ENCODE data around the gene PPP1R15B. TPM values are rescaled to one million over a fixed set of nuclear protein-coding genes. Genes with fewer than 3 reads are reported as not detected.
A peak's percentile ranks its signal among the peaks of the same experiment; 100 is the strongest.

PPP1R15B gene
- total RNA-seq, 1 donor from 2014 or later: 23.4 TPM

- H3K36me3 ChIP-seq (ENCODE audit: control insufficient read depth, insufficient read depth, low read length): peaks cover 10% of the 10 kb centered on the region
- H3K4me3 ChIP-seq (ENCODE audit: low read depth, low read length): no peak overlapping the region
- DNase-seq (ENCODE audit: low read depth) (no peak), FAIRE-seq (no peak)
- H3K27me3 ChIP-seq (ENCODE audit: control insufficient read depth, insufficient read depth, low read length): no peaks in the 10 kb centered on the region
- no peak for TF ChIP-seq CTCF (IDR thresholded peaks at IDR 0.05; ENCODE audit: insufficient read depth, low read length, severe bottlenecking)
Observed at GRCh38 chr1:204442376-204443259, 31.0 kb upstream of the PPP1R15B start.

DNA sequence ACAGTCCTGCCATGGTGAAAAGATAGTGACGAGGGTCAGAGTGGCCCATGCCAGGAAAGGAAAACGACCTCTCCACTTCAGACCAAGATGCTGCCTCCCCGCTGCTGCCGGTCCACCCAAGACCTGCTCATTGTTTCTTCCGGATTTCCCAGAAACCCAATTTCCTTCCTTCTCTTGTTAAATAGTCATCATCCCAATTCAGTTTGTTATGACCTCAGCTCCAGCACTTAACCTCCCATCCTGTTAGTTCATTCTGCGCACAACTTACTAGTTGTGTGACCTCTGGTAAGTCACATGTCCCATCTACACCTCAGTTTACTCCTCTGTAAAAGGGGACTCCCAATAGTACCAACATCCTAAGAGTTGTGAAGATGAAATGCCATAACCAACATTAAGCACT lies 29.9 kb upstream of the PPP1R15B start:
- no peak overlapping the region for H3K4me3 ChIP-seq (ENCODE audit: low read depth, low read length)
- FAIRE-seq (no peak), DNase-seq (ENCODE audit: low read depth) (no peak)
- peaks cover 6% of the 10 kb centered on the region for H3K36me3 ChIP-seq (ENCODE audit: control insufficient read depth, insufficient read depth, low read length)
- H3K27me3 ChIP-seq (ENCODE audit: control insufficient read depth, insufficient read depth, low read length): no peaks in the 10 kb centered on the region
- TF ChIP-seq CTCF (IDR thresholded peaks at IDR 0.05; ENCODE audit: insufficient read depth, low read length, severe bottlenecking): no peak

- DNase-seq (ENCODE audit: low read depth) (peak; percentile 20), FAIRE-seq (no peak)
- H3K36me3 ChIP-seq (ENCODE audit: control insufficient read depth, insufficient read depth, low read length): peaks cover 3% of the 10 kb centered on the region
- no peak overlapping the region for H3K4me3 ChIP-seq (ENCODE audit: low read depth, low read length)
- TF ChIP-seq CTCF (IDR thresholded peaks at IDR 0.05; ENCODE audit: insufficient read depth, low read length, severe bottlenecking): no peak
- H3K27me3 ChIP-seq (ENCODE audit: control insufficient read depth, insufficient read depth, low read length): no peaks in the 10 kb centered on the region
Observed at GRCh38 chr1:204439621-204440375, 28.2 kb upstream of the PPP1R15B start.

- peak; percentile 91 for FAIRE-seq
- TF ChIP-seq CTCF (IDR thresholded peaks at IDR 0.05; ENCODE audit: insufficient read depth, low read length, severe bottlenecking): no peak
- Histone ChIP-seq H3K27me3 (ENCODE audit: control insufficient read depth, insufficient read depth, low read length) (no peaks in the 10 kb centered on the region), H3K4me3 (ENCODE audit: low read depth, low read length) (no peak overlapping the region), H3K36me3 (ENCODE audit: control insufficient read depth, insufficient read depth, low read length) (peaks cover 7% of the 10 kb centered on the region)
- DNase-seq (ENCODE audit: low read depth): peak; percentile 99
Observed at GRCh38 chr1:204438628-204439027, 27.0 kb upstream of the PPP1R15B start.

DNA sequence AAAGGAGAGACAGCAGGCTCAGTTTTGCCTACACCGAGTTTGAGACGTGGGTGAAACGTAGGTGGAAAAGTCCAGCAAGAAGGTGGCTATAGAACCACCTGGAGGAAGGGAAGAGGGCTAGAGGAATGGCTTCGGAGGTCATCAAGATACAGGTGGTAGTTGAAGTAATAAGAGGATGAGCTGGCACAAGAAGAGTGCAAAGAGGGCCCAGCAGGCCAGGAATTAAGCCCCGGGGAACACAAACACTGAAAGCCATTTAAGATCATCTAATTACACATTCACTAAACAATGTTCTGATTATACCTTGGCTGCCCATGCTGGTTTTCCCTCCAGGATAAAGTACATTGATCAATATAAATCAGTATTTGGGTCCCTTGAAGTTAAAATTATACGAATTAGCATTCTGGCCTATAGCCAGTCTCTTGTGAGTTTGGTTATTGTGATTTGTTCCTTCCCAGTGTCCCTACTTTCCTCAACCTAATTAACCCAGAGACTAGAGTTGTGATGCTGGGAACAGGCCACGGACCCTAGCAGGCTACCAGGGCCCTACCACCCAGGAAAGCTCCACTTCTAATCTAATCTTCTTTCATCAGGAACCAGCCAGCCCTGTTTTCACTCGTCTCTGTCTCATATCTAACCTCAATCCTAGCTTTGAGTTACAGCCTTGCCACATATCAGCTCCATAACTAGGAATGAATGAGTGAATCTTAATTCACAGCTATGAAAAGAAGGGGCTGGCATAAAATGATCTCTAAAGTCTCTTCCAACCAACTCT lies 26.4 kb upstream of the PPP1R15B start:
- no peaks in the 10 kb centered on the region for H3K27me3 ChIP-seq (ENCODE audit: control insufficient read depth, insufficient read depth, low read length)
- no peak for TF ChIP-seq CTCF (IDR thresholded peaks at IDR 0.05; ENCODE audit: insufficient read depth, low read length, severe bottlenecking)
- no peak for FAIRE-seq
- peaks cover 9% of the 10 kb centered on the region for H3K36me3 ChIP-seq (ENCODE audit: control insufficient read depth, insufficient read depth, low read length)
- DNase-seq (ENCODE audit: low read depth): no peak
- no peak overlapping the region for H3K4me3 ChIP-seq (ENCODE audit: low read depth, low read length)

Data from bronchial epithelial cell (primary cell).